Measurements from ENCODE around the gene MCC.

MCC gene

DNA sequence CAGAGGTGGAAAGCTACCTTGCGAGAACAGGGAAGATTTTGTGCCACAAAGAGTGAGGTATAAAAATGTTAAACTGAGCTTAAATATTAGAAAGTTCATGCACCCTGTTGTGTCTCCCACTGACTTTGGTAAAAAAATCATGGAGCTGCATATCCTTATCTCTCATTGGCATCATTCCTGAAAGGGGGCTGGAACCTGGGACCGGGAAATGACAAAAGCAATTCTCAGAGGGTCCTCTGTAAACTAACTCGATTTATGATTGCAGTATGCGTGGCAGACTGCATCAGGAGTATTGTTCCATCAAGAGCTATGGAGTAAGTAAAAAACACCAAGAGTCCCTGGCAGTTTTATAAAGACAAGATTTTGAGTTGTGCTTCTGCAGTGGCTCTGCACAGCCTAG is 362.9 kb downstream of the MCC start:
- DNase-seq, result no peak

DNA sequence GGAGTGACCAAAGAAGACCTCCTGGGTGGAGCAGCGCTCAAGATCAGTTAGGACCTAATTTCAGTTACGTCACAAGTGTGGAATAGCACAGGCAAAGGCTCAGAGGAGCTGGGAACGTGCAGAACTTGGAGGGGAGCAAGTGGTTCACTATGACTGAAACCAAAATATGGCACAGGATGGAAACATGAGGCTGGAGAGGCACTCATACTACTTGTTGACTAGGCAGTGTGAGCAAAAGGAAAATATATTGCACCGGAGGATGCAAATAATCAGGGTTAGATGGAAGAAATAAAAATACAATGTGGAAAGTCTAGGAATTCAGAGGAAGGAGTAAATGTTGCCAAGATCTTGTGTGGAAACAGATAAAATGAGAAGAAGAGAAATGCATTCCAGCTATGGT is 363.3 kb downstream of the MCC start:
- no peak for DNase-seq

DNA sequence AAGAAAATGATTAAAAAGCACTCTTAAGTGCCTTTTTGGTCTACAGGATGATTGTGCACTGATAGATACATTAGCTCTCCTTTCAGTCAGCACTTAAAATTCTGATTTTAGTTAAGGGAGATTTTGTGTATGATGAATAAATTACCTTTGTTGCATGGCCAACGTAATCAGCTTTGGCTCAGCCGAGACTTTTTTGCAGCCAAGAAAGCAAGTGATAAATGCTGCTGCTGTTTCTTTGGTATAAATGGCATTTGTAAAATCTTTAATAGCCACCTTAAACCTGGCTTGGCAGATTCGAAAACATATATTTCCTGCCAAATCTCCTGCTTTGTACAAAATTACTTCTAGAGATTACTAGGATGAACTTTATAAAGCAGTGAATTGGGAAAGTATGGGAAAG is 364.0 kb downstream of the MCC start:
- DNase-seq, result no peak

DNA sequence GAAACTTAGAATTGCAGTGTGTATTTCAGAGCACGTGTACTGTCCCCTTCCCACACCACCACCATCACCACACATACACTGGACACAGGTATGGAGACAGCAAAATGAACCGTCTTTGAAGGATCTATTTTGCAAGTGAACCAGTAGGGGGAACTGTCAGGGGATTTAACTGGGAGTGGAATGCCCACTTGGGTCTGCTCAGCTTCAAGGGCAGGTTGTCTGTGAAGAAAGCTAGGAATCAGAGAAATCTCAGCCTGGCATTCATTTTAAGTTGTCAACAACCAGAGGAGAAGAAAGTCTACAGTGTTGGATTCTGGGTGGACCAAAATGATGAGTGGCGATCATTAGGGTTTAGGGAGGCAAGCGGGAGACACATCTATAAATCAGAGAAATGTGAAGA is 364.6 kb downstream of the MCC start:
- no peak for DNase-seq

DNA sequence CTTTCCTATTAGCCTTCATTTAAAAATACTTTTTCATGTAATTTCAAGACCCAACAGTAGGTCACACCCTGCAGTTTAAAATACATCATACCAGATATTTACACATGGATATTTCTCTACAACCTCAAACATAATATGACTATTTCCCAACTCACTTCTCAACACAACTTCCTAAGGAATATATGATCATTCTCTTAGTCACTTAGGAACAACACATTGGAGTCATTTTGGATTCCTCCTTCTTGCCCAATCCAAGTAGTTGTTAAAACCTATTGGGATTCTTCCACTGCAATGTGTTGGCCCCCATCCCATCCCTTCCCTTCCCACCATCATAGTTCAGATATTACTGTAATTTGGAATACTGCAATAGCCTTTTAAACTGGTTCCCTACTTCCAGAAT is 366.2 kb downstream of the MCC start:
- no peak for DNase-seq

DNA sequence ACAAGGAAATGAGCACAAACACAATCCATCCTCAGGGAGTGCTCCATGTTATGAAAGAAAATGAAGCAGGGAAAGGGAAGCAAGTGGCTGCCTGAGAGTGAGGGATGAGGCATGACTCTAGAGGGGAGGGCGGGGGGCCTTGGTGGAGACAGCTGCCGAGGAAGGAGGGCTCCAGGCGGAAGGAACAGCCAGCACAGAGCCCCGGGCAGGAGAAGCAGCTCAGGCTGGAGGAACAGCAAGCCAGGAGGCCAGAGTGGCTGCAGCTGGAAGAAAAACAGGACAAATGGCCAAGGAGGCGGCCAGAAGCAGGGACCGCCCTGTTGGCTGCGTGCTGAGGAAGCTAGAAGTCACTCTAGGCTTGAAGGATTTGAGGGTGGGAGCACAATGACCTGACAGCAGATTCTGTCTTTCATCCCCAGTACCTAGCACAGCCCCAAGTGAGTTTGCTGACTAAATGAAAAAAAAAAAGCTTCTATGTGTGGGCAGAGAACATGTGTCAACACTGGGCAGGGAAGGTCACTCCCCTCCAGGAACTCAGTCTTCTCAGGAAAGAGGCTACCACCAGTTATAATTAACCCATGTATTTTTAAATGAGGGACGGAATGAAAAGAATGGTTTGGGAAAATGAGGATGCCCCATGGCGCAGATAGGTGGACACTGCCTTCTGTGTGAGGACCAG is 368.9 kb downstream of the MCC start:
- DNase-seq, result no peak

DNA sequence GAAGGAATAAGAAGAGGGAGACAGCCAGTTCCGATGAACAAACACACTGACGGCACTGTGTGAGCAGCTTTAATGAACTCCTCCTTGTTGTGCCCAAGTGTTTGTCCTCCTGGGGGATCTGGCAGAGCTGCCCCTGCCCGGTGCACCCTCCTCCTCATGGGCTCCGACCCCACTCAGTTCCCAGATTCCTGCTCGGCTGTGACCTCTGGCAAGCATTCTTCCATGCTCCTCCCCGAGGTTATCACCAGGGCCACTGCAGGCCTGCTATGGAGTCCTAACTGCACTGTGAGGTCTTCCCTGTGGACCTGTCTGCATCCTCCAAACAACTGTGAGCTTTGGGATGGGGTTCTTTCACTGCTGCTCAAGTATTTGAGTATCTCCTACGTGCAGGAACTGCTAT is 369.5 kb downstream of the MCC start:
- DNase-seq, result no peak

DNA sequence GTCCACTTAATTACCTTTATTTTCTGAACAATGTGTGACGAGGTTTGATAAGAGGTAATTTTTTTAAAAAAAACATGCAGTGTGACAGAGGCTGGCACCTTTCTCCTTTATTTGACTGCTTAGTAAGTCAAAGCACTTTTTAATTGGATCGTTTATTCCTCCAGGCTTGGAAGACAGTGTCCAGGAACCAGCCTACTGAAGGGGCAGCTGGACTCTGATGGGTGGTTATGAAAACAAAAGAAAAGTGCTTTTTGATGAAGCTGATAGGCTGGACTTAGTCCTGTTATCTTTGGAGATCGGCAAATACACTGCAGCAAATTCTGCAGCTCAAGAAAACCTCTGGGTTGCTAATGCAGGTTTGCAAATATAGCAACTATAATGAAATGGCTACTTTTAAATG is 370.0 kb downstream of the MCC start:
- no peak for DNase-seq

DNA sequence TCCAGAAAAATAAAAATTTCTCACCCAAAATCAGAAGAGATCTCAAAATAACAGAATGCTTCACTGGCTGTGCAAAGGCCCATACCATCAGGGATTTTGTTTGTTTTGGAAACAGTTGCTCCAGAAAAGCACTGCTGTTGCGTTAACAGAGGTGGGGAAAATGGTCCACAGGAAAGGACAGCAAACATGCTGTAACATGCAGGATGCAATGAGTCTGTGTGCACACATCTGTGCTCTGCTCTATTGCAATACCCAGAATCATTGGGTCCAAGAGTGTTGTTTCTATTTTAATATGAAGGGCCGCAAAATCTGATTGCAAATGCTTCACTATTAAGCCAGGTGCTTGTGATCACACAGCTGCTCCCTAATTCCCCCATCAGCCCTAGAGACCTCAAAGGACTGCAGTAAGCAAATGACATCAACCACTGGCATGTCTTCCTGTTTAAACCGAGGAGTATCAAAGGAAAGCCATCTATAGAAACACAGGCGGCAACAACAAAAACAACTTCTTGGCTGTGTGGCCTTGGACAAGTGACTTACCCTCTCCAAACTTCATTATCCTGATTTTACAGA is 370.6 kb downstream of the MCC start:
- no peak for DNase-seq

DNA sequence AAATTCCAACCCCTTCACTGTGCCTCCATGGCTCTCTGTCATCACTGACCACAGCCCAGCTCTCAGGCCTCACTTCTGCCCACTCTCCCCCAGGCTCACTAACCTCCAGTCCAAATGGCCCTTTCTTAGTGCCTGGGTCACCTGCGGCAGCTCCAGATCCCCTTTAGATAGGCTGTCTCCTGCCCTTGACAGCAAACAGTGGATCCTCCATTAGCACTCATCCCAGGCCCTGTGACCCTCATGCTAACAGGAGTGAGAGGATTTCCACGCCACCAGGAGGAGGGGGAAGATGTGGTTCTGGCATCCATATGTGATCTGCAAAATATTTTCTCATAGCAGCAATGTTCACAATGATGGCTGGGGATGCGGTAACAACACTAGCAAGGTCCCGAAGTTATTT is 372.3 kb downstream of the MCC start:
- no peak for DNase-seq

DNA sequence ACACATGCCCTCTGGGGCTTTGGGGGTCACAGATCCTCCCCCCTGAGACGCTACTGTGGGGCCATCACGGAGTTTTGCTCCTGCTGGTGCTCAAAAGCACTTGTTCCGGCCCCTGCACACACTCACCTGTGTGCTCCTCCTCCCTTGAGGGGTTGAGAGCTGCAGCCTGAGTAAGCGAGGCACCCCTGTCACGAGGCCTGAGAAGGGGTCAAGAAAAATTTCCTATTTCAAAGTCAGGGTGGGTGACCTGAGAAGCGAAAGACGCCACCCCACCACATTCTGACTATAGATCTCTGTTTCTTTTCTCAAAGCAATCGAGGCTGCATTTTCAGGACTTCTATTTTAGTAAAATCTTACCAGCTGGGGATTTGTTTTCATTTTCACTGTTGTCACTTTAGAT is 373.2 kb downstream of the MCC start:
- no peak for DNase-seq

DNA sequence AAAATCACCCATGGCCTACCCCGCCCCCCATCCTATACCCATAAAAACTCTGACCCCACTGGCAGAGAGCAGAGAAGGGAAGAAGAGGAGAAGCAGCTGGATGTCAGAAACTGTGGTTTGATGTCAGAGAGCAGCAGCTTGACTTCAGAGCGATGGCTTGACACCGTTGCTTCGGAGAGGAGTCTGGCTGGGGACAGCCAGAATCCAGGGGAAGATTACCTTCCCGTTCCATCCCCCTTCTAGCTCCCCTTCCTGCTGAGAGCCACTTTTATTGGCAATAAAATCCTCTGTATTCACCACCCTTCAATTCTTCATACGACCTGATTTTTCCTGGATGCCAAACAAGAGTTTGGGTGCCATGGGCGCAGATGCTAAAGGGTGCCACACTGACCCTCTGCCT is 373.7 kb downstream of the MCC start:
- DNase-seq, result no peak

DNA sequence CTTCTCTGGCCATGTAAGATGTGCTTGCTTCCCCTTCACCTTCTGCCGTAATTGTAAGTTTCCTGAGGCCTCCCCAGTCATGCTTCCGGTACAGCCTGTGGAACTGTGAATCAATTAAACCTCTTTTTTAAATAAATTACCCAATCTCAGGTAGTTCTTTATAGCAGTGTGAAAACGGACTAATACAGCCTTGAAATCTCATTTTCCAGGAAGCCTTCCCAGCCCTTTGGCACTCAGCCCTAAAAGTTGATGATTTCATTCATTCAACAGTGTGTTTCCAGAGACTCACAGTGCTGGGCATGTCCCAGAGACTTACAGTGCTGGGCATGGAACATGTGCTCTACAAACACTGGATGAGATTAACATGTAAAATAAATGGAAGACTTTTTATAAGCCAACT is 375.8 kb downstream of the MCC start:
- no peak for DNase-seq

DNA sequence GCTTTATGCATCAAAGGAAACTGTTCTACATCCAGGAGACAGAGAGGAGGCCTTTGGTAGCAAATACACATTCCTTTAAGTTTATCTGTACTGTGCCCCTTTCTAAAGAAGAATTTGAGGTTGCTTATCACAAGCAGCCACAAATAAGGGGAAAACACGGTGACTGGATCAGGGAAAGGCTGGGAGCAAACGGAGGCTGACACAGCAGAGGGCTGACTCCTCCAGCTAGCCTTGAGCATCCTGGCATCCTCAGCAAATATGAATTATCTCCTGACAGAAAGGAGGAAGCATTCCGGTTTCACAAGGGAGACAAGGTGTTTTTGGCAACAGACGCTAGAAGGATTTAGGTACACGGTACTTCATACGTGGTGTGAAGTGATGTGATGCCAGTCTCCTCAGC is 378.1 kb downstream of the MCC start:
- no peak for DNase-seq

DNA sequence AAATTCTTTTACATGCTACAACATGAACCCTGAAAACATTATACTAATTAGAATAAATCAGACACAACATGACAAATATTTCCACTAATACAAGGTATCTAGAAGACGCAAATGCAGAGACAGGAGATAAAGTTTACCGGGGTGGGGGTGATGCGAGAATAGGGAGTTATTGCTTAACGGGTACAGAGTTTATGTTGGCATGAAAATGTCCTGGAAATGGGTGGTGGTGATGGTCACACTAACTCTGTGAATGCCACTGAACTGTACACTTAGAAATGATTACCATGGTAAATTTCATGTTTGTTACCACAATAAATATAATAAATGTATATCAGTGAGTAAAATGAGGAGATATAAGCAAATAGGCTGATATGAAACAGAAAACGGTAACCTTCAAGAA is 378.9 kb downstream of the MCC start:
- DNase-seq, result no peak

DNA sequence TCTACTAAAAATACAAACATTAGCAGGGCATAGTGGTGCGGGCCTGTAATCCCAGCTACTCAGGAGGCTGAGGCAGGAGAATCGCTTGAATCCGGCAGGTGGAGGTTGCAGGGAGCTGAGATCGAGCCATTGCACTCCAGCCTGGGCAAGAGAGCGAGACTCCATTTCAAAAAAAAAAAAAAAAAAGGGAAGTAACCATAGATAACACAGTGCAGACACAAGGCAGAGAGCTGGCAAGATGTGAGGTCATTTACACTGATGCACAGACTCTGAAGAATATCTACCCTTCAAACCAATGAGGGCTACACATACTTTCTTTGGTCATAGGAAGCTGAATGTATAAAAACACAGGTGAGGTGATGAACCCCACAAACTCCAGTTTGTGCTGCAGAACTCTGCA is 379.8 kb downstream of the MCC start:
- no peak for DNase-seq

DNA sequence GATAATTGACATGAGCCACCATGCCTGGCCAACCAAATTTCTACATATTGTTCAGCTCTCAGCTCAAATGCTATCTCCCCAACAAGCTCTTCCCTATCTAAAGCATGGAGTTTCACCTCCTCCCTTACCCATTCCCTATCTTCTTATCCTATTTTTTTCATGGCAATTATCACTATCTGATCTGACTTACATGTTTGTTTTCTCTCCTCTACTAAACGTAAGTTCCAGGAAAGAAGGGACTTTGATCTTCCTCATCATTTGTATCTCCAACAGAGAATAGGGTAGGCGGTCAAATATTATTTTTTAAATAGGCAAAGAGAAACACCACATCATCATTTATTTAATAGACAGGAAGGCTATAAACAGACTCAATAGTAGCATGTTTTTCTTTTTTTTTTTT is 381.4 kb downstream of the MCC start:
- DNase-seq, result no peak

DNA sequence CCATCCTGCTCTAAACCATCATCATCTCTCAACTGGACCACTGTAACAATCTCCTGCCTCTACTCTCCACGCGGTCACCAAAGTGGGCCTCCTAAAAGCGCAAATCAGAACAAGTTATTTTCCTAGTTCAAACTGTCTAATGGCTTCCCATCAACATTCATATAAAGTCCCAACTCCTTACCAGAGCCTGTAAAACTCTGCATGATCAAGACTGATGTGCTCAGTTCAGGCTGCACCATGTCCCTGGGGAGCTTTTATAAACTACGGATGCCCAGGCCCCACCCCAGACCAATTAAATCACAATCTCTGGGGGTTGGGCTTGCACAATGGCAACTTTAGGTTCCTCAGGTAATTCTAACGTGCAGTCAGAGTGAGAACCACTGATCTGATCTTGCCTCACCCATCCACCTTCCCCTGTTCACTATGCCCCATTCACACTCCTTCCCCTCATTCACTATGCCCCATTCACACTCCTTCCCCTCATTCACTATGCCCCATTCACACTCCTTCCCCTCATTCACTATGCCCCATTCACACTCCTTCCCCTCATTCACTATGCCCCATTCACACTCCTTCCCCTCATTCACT is 382.5 kb downstream of the MCC start:
- DNase-seq, result no peak

DNA sequence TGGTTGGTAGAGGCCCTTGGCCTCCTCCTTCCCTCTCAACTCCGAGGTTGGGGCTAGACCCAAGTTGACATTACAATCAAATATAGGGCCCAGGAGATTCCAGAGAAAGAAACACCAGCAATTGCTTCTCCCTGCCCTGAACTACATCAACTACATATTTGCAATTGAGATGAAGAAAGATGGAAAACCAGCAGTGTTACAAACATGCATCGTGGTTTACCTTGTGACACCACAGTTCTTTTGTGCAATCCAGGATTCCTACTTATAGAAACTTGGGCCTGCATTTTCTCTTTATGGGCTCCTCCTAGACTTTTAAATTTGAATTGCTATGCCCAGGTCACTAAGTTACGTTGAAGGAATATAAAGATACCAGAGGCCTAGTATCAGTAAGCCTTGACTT is 384.9 kb downstream of the MCC start:
- no peak for DNase-seq

DNA sequence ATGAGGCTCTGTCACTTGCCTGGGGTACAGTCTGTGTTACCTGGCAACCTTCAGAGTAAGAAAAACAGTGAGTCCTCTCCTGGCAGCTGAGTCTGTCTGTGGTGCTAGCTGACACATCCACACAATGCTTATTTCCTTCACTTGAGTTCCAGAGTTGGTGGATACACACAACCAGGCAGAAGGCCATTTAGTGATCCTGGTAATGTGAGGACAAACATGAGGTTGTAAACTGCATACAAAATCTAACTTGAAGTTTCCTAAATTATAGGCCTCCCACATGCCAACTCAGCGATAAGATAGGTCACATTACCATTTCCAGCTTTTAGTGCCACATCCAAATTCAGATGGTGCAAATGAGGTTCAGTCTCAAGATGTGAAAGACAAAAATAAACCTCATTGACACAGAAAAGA is 386.1 kb downstream of the MCC start:
- no peak for DNase-seq

DNA sequence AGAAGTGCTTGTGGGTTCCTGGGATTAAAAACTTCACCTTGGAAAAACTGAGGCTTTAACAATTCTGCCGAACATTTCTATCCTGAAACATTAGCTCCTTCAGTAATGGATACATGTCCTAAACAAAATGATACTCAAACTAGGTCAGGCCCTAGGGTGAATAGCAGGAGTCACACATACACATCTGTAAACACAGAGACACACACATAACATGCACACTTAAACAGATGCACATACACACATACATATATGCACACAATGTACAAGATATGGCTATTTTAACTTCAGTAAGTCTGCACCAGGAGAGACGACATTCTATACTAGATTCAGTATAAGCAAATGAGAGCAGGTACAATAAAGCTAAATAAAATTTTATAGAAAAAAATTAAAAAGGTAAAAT is 387.3 kb downstream of the MCC start:
- no peak for DNase-seq

DNA sequence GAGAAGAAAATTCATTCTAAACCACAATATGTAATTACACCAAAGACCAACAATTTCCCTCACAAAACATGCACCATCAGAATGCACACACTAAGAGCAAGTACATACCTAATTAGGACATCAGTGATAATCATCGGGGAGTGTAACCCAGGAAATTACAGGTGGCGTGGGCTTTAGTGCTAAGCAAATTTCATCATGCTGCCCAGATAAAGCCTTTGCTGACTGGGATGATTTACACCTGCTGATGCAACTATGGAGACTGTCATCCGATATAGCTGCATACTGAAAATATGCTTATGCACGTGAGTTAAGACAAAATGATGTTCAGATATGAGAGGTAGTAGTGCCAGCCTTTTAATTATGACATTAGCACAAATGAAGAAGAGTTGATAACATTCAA is 388.4 kb downstream of the MCC start:
- DNase-seq, result no peak

DNA sequence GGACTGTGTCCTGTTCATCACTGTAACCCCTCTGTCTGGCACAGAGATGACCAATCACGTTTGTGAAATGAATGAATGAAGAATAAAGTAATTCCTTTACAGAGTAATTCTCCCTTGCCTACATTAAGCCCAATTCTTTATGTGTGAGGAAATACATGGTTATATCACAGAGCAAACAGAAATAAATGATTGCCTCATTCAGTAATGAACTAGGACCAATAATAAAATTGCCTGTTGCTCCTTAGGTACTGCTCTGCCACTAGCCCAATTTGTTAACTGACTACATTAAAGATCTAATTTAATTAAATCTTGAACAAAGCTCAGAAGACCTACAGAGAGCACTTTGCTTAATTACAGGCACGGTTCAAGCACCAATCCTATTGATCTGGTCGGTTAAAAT is 389.9 kb downstream of the MCC start:
- no peak for DNase-seq

DNA sequence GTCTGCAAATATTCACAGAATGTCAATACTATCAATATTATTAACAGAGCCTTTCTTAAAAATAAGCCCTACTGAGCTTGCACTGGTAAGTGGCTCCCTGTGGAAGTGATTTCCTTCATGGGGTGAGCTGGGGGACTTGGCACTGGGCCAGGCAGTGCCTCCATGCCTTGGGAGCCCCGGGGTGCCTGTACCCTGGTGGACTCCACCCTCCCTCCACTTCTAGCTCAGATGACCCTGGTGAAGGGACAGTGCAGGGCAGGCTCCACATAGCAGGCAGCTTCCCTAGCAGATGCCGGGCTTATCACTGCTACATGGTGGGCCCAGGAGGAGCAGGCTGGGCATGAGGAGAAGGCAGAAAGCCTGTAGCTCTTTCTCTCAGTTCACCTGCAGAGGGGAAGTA is 392.4 kb downstream of the MCC start:
- DNase-seq, result no peak

DNA sequence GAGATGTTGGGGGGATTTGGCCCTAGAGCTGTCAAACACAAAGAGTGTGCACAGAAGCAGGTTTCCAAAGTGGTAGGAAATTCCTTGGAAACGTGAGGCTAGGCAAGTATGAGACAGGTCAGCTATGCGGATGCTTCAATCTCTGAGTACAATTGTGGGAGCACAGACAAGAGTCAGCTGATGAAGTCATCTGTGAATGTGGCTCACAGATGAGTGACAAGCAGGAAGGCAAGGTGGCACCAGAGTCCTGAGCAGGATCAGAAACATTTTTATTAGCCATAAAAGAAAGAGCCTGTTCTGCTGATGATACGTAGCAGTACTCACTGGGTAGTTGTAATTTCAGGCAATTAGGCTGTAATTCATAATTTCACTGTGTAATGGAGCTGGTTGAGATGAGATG is 394.7 kb downstream of the MCC start:
- DNase-seq, result no peak
